Dermis microvascular lymphatic vessel endothelial cell (primary cell): ENCODE results near the gene RGS6. TPM values are rescaled to one million over a fixed set of nuclear protein-coding genes. Genes with fewer than 3 reads are reported as not detected.

Source experiments
- DNase-seq, 2 donors: peaks; one replicate each; pipeline versions ENCODE4 v3.0.0 to v3.0.0-alpha.2; 2010; ENCODE audit warnings: low read depth in 2 of 2
- total RNA-seq: library from RNA; depleted of rRNA; stranded (reverse); fragments of >200 nt; gene quantifications from 2 replicates; pipeline ENCODE4 v1.2.1, GENCODE V29; 2014

Gene RGS6
- total RNA-seq, 1 donor from 2014 or later, result not detected

GRCh38 chr14:72605921-72606220 is 673.6 kb downstream of the RGS6 start:
- no peak for DNase-seq

- DNase-seq, result no peak
These were observed 674.6 kb downstream of the RGS6 start for GRCh38 chr14:72606879-72607278.

- DNase-seq, result no peak
These were observed 675.3 kb downstream of the RGS6 start for GRCh38 chr14:72607386-72608130.

GRCh38 chr14:72608391-72609204 is 676.4 kb downstream of the RGS6 start:
- DNase-seq, result peak in 1 of 2 donors; percentile 59

GRCh38 chr14:72609205-72609916 is 677.1 kb downstream of the RGS6 start:
- DNase-seq, result no peak

- DNase-seq, result no peak
These were observed 678.0 kb downstream of the RGS6 start for GRCh38 chr14:72610096-72610830.

- DNase-seq, result no peak
These were observed 678.6 kb downstream of the RGS6 start for GRCh38 chr14:72610831-72611200.

GRCh38 chr14:72611506-72611905 is 679.3 kb downstream of the RGS6 start:
- no peak for DNase-seq

GRCh38 chr14:72612041-72612440 is 679.8 kb downstream of the RGS6 start:
- DNase-seq, result no peak

- peak; percentile 75 to 76 for DNase-seq
These were observed 681.2 kb downstream of the RGS6 start for GRCh38 chr14:72613231-72613974.

- DNase-seq, result no peak
These were observed 681.7 kb downstream of the RGS6 start for GRCh38 chr14:72613975-72614319.

GRCh38 chr14:72614365-72614764 is 682.1 kb downstream of the RGS6 start:
- no peak for DNase-seq

- DNase-seq, result no peak
These were observed 682.7 kb downstream of the RGS6 start for GRCh38 chr14:72614891-72615415.

- peak; percentile 46 to 56 for DNase-seq
These were observed 683.4 kb downstream of the RGS6 start for GRCh38 chr14:72615451-72616121.
